Osteoblast (primary cell): ENCODE data around the gene SLC18A3. TPM values are rescaled to one million over a fixed set of nuclear protein-coding genes. Genes with fewer than 3 reads are reported as not detected.

ENCODE experiments used
- DNase-seq: peaks from one replicate; pipeline ENCODE4 v3.0.0; 2011; ENCODE audit warnings: low spot score, mixed read lengths; ENCODE audit not compliant: insufficient read length; ENCODE audit errors: missing footprints
- H2AFZ ChIP-seq: 2 replicates; pipeline ENCODE4 v1.6.0; 2011; ENCODE audit warnings: mild to moderate bottlenecking, low read length
- H3K27ac ChIP-seq: 2 replicates; pipeline ENCODE4 v1.5.1; 2011; ENCODE audit warnings: mild to moderate bottlenecking, low read depth, low read length, moderate library complexity
- H3K27me3 ChIP-seq: 2 replicates; pipeline ENCODE4 v1.6.0; 2012; ENCODE audit warnings: mild to moderate bottlenecking, control low read depth, inconsistent platforms, low read length, moderate library complexity; ENCODE audit not compliant: insufficient read depth
- H3K36me3 ChIP-seq: 2 replicates; pipeline ENCODE4 v1.5.1; 2011; ENCODE audit warnings: mild to moderate bottlenecking, low read length, control low read depth, moderate library complexity; ENCODE audit not compliant: insufficient read depth
- H3K4me1 ChIP-seq: 2 replicates; pipeline ENCODE4 v1.5.1; 2011; ENCODE audit warnings: mild to moderate bottlenecking, low read length, control low read depth, moderate library complexity; ENCODE audit not compliant: insufficient read depth
- H3K4me2 ChIP-seq: 2 replicates; pipeline ENCODE4 v1.6.0; 2011; ENCODE audit warnings: mild to moderate bottlenecking, low read length; ENCODE audit not compliant: insufficient read depth
- H3K4me3 ChIP-seq: fragments of 200-600 bp; sonication (generic); 3 replicates; pipeline ENCODE4 v1.5.1; 2012; ENCODE audit warnings: mild to moderate bottlenecking, low read length, inconsistent platforms; ENCODE audit not compliant: insufficient read depth
- H3K79me2 ChIP-seq: 2 replicates; pipeline ENCODE4 v1.6.0; 2012; ENCODE audit warnings: mild to moderate bottlenecking, low read length, control low read depth, inconsistent platforms; ENCODE audit not compliant: insufficient read depth
- H3K9me3 ChIP-seq: 2 replicates; pipeline ENCODE4 v1.5.1; 2011; ENCODE audit warnings: low read depth, low read length, control low read depth
- H4K20me1 ChIP-seq: 2 replicates; pipeline ENCODE4 v1.6.0; 2012; ENCODE audit warnings: mild to moderate bottlenecking, low read length, control low read depth; ENCODE audit not compliant: insufficient read depth
- total RNA-seq: library from RNA; depleted of rRNA; stranded (reverse); fragments of >200 nt; gene quantifications from 2 replicates; pipeline ENCODE4 v1.2.3, GENCODE V29; 2012
- TF ChIP-seq, protein P1 (sequence below): IDR thresholded peaks from 2 replicates; pipeline ENCODE4 v1.5.1; 2011; ENCODE audit warnings: mild to moderate bottlenecking, low read depth, low read length, moderate library complexity; ENCODE audit errors: extremely low read depth

SLC18A3 gene
- total RNA-seq, 1 donor = not detected

DNA sequence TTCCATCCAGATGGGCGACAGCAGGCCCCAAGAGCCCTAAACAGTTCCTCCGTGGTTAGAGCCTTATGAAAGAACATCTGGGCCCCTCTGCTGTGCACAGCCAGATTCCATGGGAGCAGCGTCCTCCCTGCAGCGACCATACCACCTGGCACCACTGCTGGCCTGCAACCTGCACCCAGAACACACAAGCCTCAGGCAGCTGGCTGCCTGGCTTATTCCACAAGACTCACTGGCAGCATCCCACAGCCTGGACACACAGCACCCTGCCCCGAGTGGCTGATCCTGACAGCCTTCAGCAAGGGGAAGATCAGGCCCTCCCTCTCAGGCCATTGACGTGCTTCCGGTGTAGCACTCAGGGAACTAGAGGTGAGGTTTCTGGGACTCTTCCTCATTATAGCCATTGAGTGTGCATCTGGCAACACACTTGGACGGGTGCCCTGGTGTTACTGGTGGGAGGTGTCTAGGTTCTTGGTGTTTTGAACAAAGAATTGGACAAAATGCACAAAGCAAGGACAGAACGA lies 37.5 kb upstream of the SLC18A3 start:
- no peak for DNase-seq
- no peak overlapping the region for H2AFZ ChIP-seq
- H3K79me2 ChIP-seq = no peaks in the 10 kb centered on the region
- H4K20me1 ChIP-seq = no peaks in the 10 kb centered on the region
- H3K4me2 ChIP-seq = no peak overlapping the region
- H3K9me3 ChIP-seq = peaks cover 2% of the 10 kb centered on the region
- H3K4me1 ChIP-seq = peaks cover 31% of the 10 kb centered on the region
- no peak overlapping the region for H3K4me3 ChIP-seq
- TF ChIP-seq, protein P1, sequence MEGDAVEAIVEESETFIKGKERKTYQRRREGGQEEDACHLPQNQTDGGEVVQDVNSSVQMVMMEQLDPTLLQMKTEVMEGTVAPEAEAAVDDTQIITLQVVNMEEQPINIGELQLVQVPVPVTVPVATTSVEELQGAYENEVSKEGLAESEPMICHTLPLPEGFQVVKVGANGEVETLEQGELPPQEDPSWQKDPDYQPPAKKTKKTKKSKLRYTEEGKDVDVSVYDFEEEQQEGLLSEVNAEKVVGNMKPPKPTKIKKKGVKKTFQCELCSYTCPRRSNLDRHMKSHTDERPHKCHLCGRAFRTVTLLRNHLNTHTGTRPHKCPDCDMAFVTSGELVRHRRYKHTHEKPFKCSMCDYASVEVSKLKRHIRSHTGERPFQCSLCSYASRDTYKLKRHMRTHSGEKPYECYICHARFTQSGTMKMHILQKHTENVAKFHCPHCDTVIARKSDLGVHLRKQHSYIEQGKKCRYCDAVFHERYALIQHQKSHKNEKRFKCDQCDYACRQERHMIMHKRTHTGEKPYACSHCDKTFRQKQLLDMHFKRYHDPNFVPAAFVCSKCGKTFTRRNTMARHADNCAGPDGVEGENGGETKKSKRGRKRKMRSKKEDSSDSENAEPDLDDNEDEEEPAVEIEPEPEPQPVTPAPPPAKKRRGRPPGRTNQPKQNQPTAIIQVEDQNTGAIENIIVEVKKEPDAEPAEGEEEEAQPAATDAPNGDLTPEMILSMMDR = no peak
- H3K36me3 ChIP-seq = no peaks in the 10 kb centered on the region
- H3K27ac ChIP-seq = no peak overlapping the region
- no peaks in the 10 kb centered on the region for H3K27me3 ChIP-seq

- Histone ChIP-seq H4K20me1 (no peaks in the 10 kb centered on the region), H3K79me2 (no peaks in the 10 kb centered on the region), H3K4me1 (peaks cover 9% of the 10 kb centered on the region), H3K27me3 (no peaks in the 10 kb centered on the region), H3K36me3 (no peaks in the 10 kb centered on the region), H3K27ac (no peak overlapping the region), H2AFZ (no peak overlapping the region), H3K9me3 (no peaks in the 10 kb centered on the region), H3K4me2 (no peak overlapping the region), H3K4me3 (no peak overlapping the region)
- no peak for DNase-seq
- TF ChIP-seq, protein P1 = no peak
These were observed 34.5 kb upstream of the SLC18A3 start for GRCh38 chr10:49575489-49576072.

DNA sequence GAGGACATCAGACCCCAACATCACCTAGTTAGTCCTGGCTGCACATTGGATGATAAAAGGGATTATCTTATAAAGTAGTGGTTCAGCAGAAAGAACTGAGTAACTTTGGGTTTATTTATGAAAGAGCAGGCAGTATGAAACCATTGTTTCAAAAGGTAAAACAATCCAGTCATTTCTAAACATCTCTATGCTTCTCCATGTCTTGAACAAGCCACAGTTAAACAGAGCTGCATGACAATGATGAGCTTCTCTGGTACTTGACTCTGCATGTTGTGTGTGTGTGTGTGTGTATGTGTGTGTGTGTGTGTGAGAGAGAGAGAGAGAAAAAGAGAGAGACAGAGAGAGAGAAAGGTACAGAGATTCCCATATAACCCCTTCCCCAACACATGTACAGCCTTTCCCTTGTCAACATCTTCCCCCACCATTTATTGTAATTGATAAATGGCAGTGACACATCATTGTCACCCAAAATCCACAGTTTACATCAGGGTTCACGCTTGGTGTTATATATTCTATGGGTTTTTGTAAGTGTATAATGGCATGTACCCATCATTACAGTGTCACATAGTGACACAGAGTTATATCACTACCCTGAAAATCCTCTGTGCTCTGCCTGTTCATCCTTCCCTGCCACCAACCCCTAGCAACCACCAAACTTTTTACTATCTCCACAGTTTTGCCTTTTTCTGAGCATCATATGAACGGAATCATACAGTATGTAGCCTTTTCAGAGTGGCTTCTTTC lies 32.8 kb upstream of the SLC18A3 start:
- no peak for DNase-seq
- TF ChIP-seq, protein P1 = no peak
- no peaks in the 10 kb centered on the region for H3K4me1 ChIP-seq
- H2AFZ ChIP-seq = no peak overlapping the region
- H3K9me3 ChIP-seq = no peaks in the 10 kb centered on the region
- no peaks in the 10 kb centered on the region for H4K20me1 ChIP-seq
- H3K27me3 ChIP-seq = no peaks in the 10 kb centered on the region
- no peaks in the 10 kb centered on the region for H3K36me3 ChIP-seq
- H3K27ac ChIP-seq = no peak overlapping the region
- no peak overlapping the region for H3K4me3 ChIP-seq
- no peak overlapping the region for H3K4me2 ChIP-seq
- no peaks in the 10 kb centered on the region for H3K79me2 ChIP-seq

GRCh38 chr10:49578392-49578791 lies 31.7 kb upstream of the SLC18A3 start:
- TF ChIP-seq, protein P1 = no peak
- DNase-seq = no peak
- no peaks in the 10 kb centered on the region for H4K20me1 ChIP-seq
- no peaks in the 10 kb centered on the region for H3K9me3 ChIP-seq
- H3K4me3 ChIP-seq = no peak overlapping the region
- H3K4me1 ChIP-seq = no peaks in the 10 kb centered on the region
- no peaks in the 10 kb centered on the region for H3K27me3 ChIP-seq
- no peak overlapping the region for H2AFZ ChIP-seq
- no peak overlapping the region for H3K4me2 ChIP-seq
- no peaks in the 10 kb centered on the region for H3K36me3 ChIP-seq
- H3K79me2 ChIP-seq = no peaks in the 10 kb centered on the region
- H3K27ac ChIP-seq = no peak overlapping the region
